Common myeloid progenitor, CD34-positive (primary cell): ENCODE measurements around the gene EPS8L1.

Source experiments
- CTCF ChIA-PET: fragments of 350-600 bp; sonication (Branson Sonifier 250); formaldehyde crosslinking; loops from one replicate; lab custom pipeline; 2021; ENCODE audit warnings: antibody characterized with exemption; lab: Charles Lee
- POLR2A ChIA-PET: fragments of 350-600 bp; sonication (Branson Sonifier 250); formaldehyde crosslinking; loops from one replicate; lab custom pipeline; 2021; ENCODE audit warnings: antibody characterized with exemption; lab: Charles Lee
- DNase-seq, 3 donors: peaks; one replicate each; pipeline versions ENCODE4 v3.0.0 to v3.0.0-alpha.2; 2013
- H3K27ac ChIP-seq, 2 experiments: 1 replicate in 1 of 2; 2 replicates in 1 of 2; pipeline ENCODE4 v1.7.0; 2013; ENCODE audit warnings: inconsistent platforms in 2 of 2, low read length in 2 of 2, mild to moderate bottlenecking in 2 of 2, low read depth in 1 of 2, moderate library complexity in 1 of 2; ENCODE audit not compliant: severe bottlenecking in 2 of 2, insufficient read depth in 1 of 2, poor library complexity in 1 of 2
- H3K27me3 ChIP-seq, 5 experiments: replicated peaks in 2 of 5; 1 replicate in 3 of 5; 2 replicates in 2 of 5; pipeline versions ENCODE4 v1.6.1 to v1.7.0; 2013; ENCODE audit warnings: low read length in 4 of 5, mild to moderate bottlenecking in 2 of 5, moderate library complexity in 2 of 5, inconsistent platforms in 1 of 5; ENCODE audit not compliant: insufficient read depth in 5 of 5, control insufficient read depth in 4 of 5
- H3K36me3 ChIP-seq, 4 experiments: 1 replicate in 2 of 4; 2 replicates in 2 of 4; pipeline versions ENCODE4 v1.6.1 to v1.7.0; 2013; ENCODE audit warnings: low read length in 3 of 4, control low read depth in 1 of 4, mild to moderate bottlenecking in 1 of 4; ENCODE audit not compliant: control insufficient read depth in 4 of 4, insufficient read depth in 4 of 4
- H3K4me1 ChIP-seq, 4 experiments: 1 replicate in 3 of 4; 2 replicates in 1 of 4; pipeline versions ENCODE4 v1.6.1 to v1.7.1; 2013; ENCODE audit warnings: low read length in 3 of 4, mild to moderate bottlenecking in 3 of 4, control low read depth in 1 of 4, inconsistent platforms in 1 of 4, moderate library complexity in 1 of 4; ENCODE audit not compliant: control insufficient read depth in 4 of 4, insufficient read depth in 4 of 4; ENCODE audit errors: control extremely low read depth in 1 of 4
- H3K4me3 ChIP-seq, 7 experiments: 1 replicate in 4 of 7; 2 replicates in 3 of 7; pipeline versions ENCODE4 v1.5.1 to v1.7.0; 2013; ENCODE audit warnings: mild to moderate bottlenecking in 7 of 7, low read length in 6 of 7, moderate library complexity in 6 of 7, inconsistent platforms in 2 of 7, low read depth in 2 of 7, control low read depth in 1 of 7; ENCODE audit not compliant: insufficient read depth in 4 of 7, control insufficient read depth in 1 of 7; ENCODE audit errors: extremely low read depth in 1 of 7
- H3K9me3 ChIP-seq, 5 experiments: 1 replicate in 4 of 5; 2 replicates in 1 of 5; pipeline versions ENCODE4 v1.6.1 to v1.7.1; 2013; ENCODE audit warnings: low read length in 4 of 5, mild to moderate bottlenecking in 2 of 5, inconsistent platforms in 1 of 5, low read depth in 1 of 5, moderate library complexity in 1 of 5; ENCODE audit not compliant: control insufficient read depth in 4 of 5, insufficient read depth in 2 of 5; ENCODE audit errors: control extremely low read depth in 1 of 5
- WGBS: methylation state at CpG from one replicate; pipeline ENCODE4 v1.1.5; 2013; ENCODE audit not compliant: insufficient coverage; 5-methylcytosine and 5-hydroxymethylcytosine counted together

Gene EPS8L1

DNA sequence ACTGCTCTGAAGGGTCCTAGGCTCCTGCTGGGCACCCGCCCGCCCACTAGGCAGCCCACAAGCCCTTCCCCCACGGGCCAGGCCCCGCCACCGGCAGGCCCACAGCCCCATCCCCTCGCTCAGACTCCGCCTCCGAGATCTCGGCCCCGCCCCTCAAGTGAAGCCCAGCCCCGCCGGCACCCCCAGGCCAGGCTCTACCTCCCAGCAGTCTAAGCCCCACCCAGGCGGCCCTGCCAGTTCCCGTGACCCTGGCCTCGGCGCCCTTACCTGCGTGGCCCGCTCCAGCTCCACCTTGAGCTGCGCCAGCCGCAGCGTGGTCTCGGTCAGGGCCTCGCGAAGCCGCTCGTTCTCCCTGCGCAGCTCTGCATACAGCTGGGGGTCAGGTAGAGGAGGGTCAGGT, 16.3 kb downstream of the EPS8L1 start:
- DNase-seq, result no peak
- peaks cover 0 to 16% (median 5%) of the 10 kb centered on the region in 4 experiments for H3K4me1 ChIP-seq
- peaks cover 2 to 46% (median 27%) of the 10 kb centered on the region in 4 experiments for H3K36me3 ChIP-seq
- WGBS, result 93% methylated on average over 6 of the region's 27 CpGs
- no peaks in the 10 kb centered on the region for H3K9me3 ChIP-seq
- H3K4me3 ChIP-seq, result no peak overlapping the region
- ChIA-PET CTCF (no interaction called here), POLR2A (no interaction called here)
- no peak overlapping the region for H3K27ac ChIP-seq
- H3K27me3 ChIP-seq, result peaks cover 0 to 16% (median 10%) of the 10 kb centered on the region in 5 experiments

DNA sequence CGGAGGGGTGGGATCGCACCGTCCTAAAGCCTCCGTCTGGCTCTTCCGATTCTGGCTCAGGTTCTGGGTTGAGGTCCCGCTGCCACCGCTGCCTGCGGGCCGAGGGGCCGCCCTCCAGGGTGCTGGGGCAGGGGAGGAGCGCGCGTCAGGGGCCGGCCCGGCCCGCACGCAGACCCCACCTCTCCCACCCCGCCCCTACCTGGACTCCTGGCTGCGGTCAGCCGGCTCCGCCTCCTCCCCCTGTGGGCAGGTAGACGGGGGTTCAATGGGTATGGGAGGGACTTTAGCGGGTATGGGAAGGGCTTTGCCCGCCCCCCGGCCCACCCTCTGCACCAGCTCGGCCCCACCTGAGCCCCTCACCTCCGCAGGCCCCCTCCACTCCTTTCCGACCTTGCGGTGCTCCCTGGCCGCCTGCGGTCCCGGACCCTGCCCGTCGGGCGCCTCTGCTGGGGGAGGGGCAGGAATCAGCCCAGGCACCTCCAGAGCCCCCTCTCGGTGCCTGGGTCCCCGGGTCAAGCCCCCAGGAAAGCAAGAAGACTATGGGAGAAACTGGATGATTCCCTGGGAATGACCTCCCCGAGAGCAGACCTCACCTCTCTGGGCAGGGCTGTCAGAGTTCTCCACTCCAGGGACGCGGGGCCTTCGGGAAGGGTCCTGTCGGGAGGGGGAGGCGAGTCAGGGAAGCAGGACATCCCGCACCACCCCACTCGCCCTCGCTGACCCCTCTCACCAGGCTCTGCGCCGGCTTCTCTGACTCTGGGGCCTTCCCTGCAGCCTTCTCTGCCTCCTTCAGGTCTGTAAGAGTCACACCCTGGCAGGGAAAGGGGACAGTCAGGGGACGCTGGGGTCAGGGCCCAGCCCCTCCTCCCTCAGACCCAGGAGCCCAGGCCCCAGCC, 17.0 kb downstream of the EPS8L1 start:
- H3K27ac ChIP-seq, result no peak overlapping the region
- no peak overlapping the region for H3K4me3 ChIP-seq
- H3K9me3 ChIP-seq, result no peaks in the 10 kb centered on the region
- peaks cover 2 to 46% (median 27%) of the 10 kb centered on the region in 4 experiments for H3K36me3 ChIP-seq
- POLR2A ChIA-PET, result no interaction called here
- no peak for DNase-seq
- H3K27me3 ChIP-seq, result peaks cover 0 to 9% (median 5%) of the 10 kb centered on the region in 5 experiments
- CTCF ChIA-PET, result no interaction called here
- H3K4me1 ChIP-seq, result peaks cover 0 to 10% (median 2%) of the 10 kb centered on the region in 4 experiments
- WGBS, result 97% methylated on average over 37 of the region's 49 CpGs

DNA sequence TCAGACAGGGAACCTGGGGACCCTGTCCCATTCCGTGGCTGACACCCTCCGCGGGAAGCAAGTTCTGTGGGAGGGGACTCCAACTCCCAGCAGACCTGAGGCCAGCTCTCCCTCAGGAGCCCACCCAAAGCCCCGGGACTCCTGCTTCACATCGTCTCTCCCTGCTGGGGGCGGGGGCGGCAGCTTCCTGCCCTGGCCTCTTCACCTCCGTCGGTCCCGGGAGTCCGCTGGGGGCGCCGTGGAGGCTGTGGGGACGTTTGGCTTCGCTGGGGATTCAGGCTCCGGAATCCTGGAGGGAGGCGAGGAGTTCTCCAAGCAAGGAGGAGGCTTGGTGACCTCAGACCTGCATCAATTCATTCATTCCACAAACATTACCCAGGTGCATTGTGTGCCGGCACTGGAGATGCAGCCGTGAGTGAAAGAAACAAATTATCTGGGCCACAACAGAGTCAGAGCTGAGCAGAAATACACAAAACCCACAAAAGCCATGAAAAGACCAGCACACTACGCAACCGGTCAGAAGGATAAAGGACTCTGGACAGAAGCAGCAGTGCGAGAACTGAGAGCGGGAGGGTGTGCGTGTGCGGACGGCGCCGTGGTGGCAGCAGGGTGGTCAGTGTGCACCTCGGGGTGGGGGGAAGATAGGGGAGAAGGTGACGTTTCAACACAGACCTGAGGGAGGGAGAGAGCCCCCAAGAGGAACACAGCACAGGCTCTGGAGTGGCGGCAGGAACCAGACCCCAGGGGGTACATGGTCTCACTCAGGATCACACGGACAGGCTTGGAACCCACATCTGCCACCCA, 19.0 kb downstream of the EPS8L1 start:
- CTCF ChIA-PET, result interaction anchor here (1.1 kb wide), 1 partner anchor 10 kb away, joined by 3 read pairs; no protein-coding TSS in a partner anchor
- Histone ChIP-seq H3K36me3 (peaks cover 5 to 53% (median 33%) of the 10 kb centered on the region in 4 experiments), H3K27ac (no peak overlapping the region), H3K27me3 (no peaks in the 10 kb centered on the region), H3K4me3 (no peak overlapping the region), H3K9me3 (no peaks in the 10 kb centered on the region), H3K4me1 (peaks cover 0 to 17% (median 9%) of the 10 kb centered on the region in 4 experiments)
- POLR2A ChIA-PET, result no interaction called here
- WGBS, result 98% methylated on average over 24 of the region's 32 CpGs
- DNase-seq, result no peak

DNA sequence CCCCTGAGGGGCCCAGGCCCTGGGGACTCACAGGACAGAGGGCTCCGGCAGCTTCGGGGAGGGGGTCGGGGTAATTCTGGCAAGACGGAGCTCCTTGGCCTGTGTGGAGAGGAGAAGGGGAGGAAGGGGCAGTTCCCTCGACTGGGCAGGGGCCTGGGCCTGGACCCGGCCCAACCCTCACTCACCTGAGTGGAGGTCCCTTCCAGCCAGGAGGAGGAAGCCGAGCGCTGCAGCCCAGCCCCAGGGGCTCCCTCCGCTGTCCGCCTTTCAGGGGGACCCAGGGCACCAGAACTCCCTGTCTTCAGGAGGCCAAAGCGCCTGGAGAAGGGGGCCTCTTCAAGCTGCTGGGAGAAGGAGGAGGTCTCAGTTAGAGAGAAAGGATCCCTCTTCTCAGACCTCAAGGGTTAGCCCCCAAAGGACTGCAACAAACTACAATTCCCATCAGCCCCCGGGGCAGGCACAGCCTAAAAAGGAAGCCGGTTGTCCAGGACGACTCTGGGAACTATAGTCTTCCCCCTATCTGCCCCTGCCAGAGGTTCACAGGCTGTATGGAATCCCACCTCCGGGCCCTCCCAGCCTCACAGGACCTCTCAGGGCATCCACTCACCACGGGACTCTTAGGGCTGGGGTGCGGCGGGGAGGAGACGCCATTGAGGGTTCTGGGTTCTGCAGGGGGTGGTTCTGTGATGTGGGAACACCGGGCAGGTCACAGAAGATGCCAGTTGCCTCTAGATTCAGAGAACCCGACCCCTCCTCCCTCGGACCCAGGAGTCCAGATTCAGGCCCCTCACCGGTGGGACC, 19.8 kb downstream of the EPS8L1 start:
- Histone ChIP-seq H3K4me1 (peaks cover 0 to 17% (median 9%) of the 10 kb centered on the region in 4 experiments), H3K9me3 (no peaks in the 10 kb centered on the region), H3K27me3 (no peaks in the 10 kb centered on the region), H3K36me3 (peaks cover 5 to 53% (median 35%) of the 10 kb centered on the region in 4 experiments), H3K4me3 (no peak overlapping the region), H3K27ac (no peak overlapping the region)
- CTCF ChIA-PET, result interaction anchor here (1.1 kb wide), 1 partner anchor 10 kb away, joined by 3 read pairs; no protein-coding TSS in a partner anchor
- 99% methylated on average over 9 of the region's 23 CpGs for WGBS
- POLR2A ChIA-PET, result no interaction called here
- no peak for DNase-seq

DNA sequence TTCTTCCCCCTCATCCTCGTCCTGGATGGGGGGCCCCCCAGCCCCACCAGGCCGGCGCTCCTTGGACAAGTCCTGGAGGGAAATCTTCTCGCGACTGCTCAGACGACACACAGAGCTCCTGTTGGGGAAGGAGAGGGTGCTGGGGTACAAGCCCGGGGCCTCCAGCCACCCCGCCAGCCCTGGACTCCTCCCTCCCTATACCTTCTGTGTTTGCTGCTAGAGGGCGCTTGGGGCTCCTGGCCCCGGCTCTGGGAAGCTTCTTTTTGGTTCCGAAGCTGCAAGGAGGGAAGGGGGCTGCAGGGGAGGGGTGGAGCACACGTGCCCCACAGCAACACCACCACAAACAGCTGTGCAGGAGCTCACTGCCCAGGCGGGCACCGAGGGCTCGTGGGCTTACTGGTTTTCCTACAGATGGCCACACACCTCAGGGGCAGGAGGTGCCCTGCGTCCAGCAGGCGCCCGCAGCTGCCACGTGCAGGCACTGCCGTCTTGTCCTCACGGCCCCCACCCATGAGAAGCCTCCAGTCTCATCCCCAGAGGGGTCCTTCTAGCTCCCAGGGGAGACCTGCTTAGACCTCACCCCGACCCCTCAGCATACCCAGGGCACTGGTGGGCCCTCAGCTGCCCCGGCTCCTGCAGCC, 20.5 kb downstream of the EPS8L1 start:
- H3K4me1 ChIP-seq, result peaks cover 0 to 17% (median 9%) of the 10 kb centered on the region in 4 experiments
- WGBS, result 91% methylated on average over 14 of the region's 23 CpGs
- CTCF ChIA-PET, result no interaction called here
- no peaks in the 10 kb centered on the region for H3K27me3 ChIP-seq
- DNase-seq, result no peak
- H3K4me3 ChIP-seq, result no peak overlapping the region
- H3K9me3 ChIP-seq, result no peaks in the 10 kb centered on the region
- POLR2A ChIA-PET, result no interaction called here
- peaks cover 5 to 48% (median 33%) of the 10 kb centered on the region in 4 experiments for H3K36me3 ChIP-seq
- no peak overlapping the region for H3K27ac ChIP-seq
